NOMO-1 (cell line): ENCODE data around the gene GRAMD4.
A peak's percentile ranks its signal among the peaks of the same experiment; 100 is the strongest.

Experiments used
- DNase-seq, 2 experiments: peaks; one replicate each; lab custom pipeline; 2025; ENCODE audit not compliant: unreplicated experiment in 2 of 2; lab: John Stamatoyannopoulos, UW

The GRAMD4 gene

GRCh38 chr22:46596032-46596441, 24.1 kb upstream of the GRAMD4 start:
- DNase-seq: no peak

- DNase-seq: no peak
These were observed 23.4 kb upstream of the GRAMD4 start for GRCh38 chr22:46596819-46597218.

- no peak for DNase-seq
These were observed 22.0 kb upstream of the GRAMD4 start for GRCh38 chr22:46598224-46598623.

GRCh38 chr22:46598737-46599424, 21.3 kb upstream of the GRAMD4 start:
- DNase-seq: peak; percentile 53 to 75

GRCh38 chr22:46600273-46600796, 19.9 kb upstream of the GRAMD4 start:
- no peak for DNase-seq

GRCh38 chr22:46602025-46602424, 18.2 kb upstream of the GRAMD4 start:
- DNase-seq: peak; percentile 79 to 85

- DNase-seq: peak; percentile 79 to 92
These were observed 15.9 kb upstream of the GRAMD4 start for GRCh38 chr22:46604306-46604690.

GRCh38 chr22:46605117-46605516, 15.1 kb upstream of the GRAMD4 start:
- no peak for DNase-seq

GRCh38 chr22:46606886-46607285, 13.3 kb upstream of the GRAMD4 start:
- no peak for DNase-seq

- DNase-seq: no peak
These were observed 12.6 kb upstream of the GRAMD4 start for GRCh38 chr22:46607483-46608114.

GRCh38 chr22:46609175-46609690, 11.0 kb upstream of the GRAMD4 start:
- no peak for DNase-seq

- no peak for DNase-seq
These were observed 10.4 kb upstream of the GRAMD4 start for GRCh38 chr22:46609724-46610201.

- DNase-seq: no peak
These were observed 9.8 kb upstream of the GRAMD4 start for GRCh38 chr22:46610356-46610755.

GRCh38 chr22:46611189-46611588, 9.0 kb upstream of the GRAMD4 start:
- DNase-seq: no peak

- no peak for DNase-seq
These were observed 7.8 kb upstream of the GRAMD4 start for GRCh38 chr22:46612341-46612903.

GRCh38 chr22:46612904-46613605, 7.1 kb upstream of the GRAMD4 start:
- DNase-seq: no peak

GRCh38 chr22:46613606-46614021, 6.6 kb upstream of the GRAMD4 start:
- DNase-seq: no peak

- no peak for DNase-seq
These were observed 5.9 kb upstream of the GRAMD4 start for GRCh38 chr22:46614025-46614931.

- no peak for DNase-seq
These were observed 2.8 kb upstream of the GRAMD4 start for GRCh38 chr22:46617207-46617985.
